ENCODE results near the gene SEMA6D. TPM values are rescaled to one million over a fixed set of nuclear protein-coding genes. Genes with fewer than 3 reads are reported as not detected.

Gene SEMA6D
- total RNA-seq, 1 experiment from 2014 or later: 15.8 TPM

DNA sequence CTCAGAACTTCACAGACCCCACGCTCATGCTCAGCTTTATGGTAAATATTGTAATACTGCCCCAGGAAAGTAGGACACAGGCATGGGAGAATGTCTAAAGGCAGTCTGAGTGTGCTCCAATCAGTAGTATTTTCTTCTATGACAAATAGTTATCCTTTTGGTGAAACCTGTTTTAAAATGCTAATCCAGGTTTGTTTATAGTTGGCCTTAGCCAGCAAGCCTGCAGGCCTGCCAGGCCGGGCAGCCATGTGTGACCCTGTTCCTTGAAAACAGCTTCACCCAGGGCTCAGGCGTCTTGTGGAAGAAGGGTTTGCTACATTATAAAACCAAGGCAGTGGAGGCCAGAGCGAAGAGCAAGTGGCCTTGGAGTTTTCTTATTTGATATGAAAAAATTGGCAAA is 104.7 kb downstream of the SEMA6D start:
- H4K20me1 ChIP-seq (ENCODE audit: control insufficient read depth, insufficient read depth, insufficient read length): no peaks in the 10 kb centered on the region
- no peaks in the 10 kb centered on the region for H3K9me3 ChIP-seq (ENCODE audit: control insufficient read depth, low read depth, low read length)
- Mint-ChIP-seq H3K27ac (peak overlapping the region in 1 of 3 experiments; percentile 71; a peak in 2 of 7 replicates), H3K27me3 (ENCODE audit: low read depth) (peaks cover 2% of the 10 kb centered on the region; the same call in 1 of the 2 replicates), H3K4me1 (peaks cover 41 to 53% of the 10 kb centered on the region in 2 experiments), H3K9me3 (no peaks in the 10 kb centered on the region; a peak in 1 of 5 replicates), H3K36me3 (ENCODE audit: insufficient read depth in 1 of 3, low read depth in 3 of 3) (no peaks in the 10 kb centered on the region), H3K4me3 (no peak overlapping the region)
- H3K14ac ChIP-seq (ENCODE audit: insufficient read depth, low read length): no peak overlapping the region
- H3K9ac ChIP-seq (ENCODE audit: extremely low read depth, insufficient read length, low read length): no peak overlapping the region
- H3K4me1 ChIP-seq (ENCODE audit: insufficient read depth, low read length): peaks cover 5% of the 10 kb centered on the region; the same call in 1 of the 2 replicates
- no peak overlapping the region for H2AK5ac ChIP-seq (ENCODE audit: insufficient read length, low read length)
- no peak overlapping the region for H3K18ac ChIP-seq (ENCODE audit: insufficient read length, low read depth, low read length)
- H2AFZ ChIP-seq (ENCODE audit: low read length): no peak overlapping the region
- H3T11ph ChIP-seq (ENCODE audit: low read length): no peak overlapping the region
- H4K91ac ChIP-seq (ENCODE audit: insufficient read length, low read depth, low read length): no peak overlapping the region
- H3K23ac ChIP-seq (ENCODE audit: insufficient read length, low read depth, low read length): no peak overlapping the region
- H3K79me2 ChIP-seq (ENCODE audit: insufficient read depth, low read length): no peaks in the 10 kb centered on the region
- no peaks in the 10 kb centered on the region for H3K79me1 ChIP-seq (ENCODE audit: insufficient read depth, low read depth, low read length, poor library complexity, severe bottlenecking)
- no peak overlapping the region for H2BK5ac ChIP-seq (ENCODE audit: insufficient read length, low read length)
- no peak overlapping the region for H3K27ac ChIP-seq (ENCODE audit: insufficient read length, low read depth, low read length)
- H2BK12ac ChIP-seq (ENCODE audit: insufficient read length, low read depth, low read length): no peak overlapping the region
- DNase-seq: no peak
- H4K5ac ChIP-seq (ENCODE audit: insufficient read length, low read depth, low read length): no peak overlapping the region
- H2BK20ac ChIP-seq (ENCODE audit: low read depth, low read length, poor library complexity, severe bottlenecking): no peak overlapping the region
- WGBS (ENCODE audit: extremely low coverage, insufficient read length, low lambda C conversion rate): no CpG with 5 or more reads among the region's 4 CpGs
- H3K56ac ChIP-seq (ENCODE audit: insufficient read length, low read depth, low read length): no peak overlapping the region
- TF ChIP-seq, protein P1, sequence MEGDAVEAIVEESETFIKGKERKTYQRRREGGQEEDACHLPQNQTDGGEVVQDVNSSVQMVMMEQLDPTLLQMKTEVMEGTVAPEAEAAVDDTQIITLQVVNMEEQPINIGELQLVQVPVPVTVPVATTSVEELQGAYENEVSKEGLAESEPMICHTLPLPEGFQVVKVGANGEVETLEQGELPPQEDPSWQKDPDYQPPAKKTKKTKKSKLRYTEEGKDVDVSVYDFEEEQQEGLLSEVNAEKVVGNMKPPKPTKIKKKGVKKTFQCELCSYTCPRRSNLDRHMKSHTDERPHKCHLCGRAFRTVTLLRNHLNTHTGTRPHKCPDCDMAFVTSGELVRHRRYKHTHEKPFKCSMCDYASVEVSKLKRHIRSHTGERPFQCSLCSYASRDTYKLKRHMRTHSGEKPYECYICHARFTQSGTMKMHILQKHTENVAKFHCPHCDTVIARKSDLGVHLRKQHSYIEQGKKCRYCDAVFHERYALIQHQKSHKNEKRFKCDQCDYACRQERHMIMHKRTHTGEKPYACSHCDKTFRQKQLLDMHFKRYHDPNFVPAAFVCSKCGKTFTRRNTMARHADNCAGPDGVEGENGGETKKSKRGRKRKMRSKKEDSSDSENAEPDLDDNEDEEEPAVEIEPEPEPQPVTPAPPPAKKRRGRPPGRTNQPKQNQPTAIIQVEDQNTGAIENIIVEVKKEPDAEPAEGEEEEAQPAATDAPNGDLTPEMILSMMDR (conservative IDR thresholded peaks at IDR 0.05): no peak
- H3K23me2 ChIP-seq (ENCODE audit: insufficient read length, low read depth, low read length, poor library complexity, severe bottlenecking): no peaks in the 10 kb centered on the region
- H2BK15ac ChIP-seq (ENCODE audit: low read depth, low read length): no peak overlapping the region
- no peak overlapping the region for H2BK120ac ChIP-seq (ENCODE audit: low read depth, low read length, poor library complexity, severe bottlenecking)
- H4K8ac ChIP-seq (replicated peaks; ENCODE audit: insufficient read length, low read depth, low read length): no peak overlapping the region
- H3K27me3 ChIP-seq (ENCODE audit: insufficient read depth, low read length): no peaks in the 10 kb centered on the region
- H3K4ac ChIP-seq (ENCODE audit: low read depth, low read length): no peak overlapping the region
- no peak overlapping the region for H3K4me2 ChIP-seq (ENCODE audit: insufficient read depth, insufficient read length, low read length)

Data from H9 (cell line).